HG03066 (cell line): Measurements from ENCODE around the gene ALMS1.
"Not testable (repeated sequence)": the region's sequence is repeated elsewhere in the genome, so short reads cannot be mapped to it uniquely, and the experiment has no call there.

Experiments used
- ATAC-seq: cut with Tn5 transposase; IDR thresholded peaks from one replicate; pipeline ENCODE4 v1.9.1; 2021; ENCODE audit warnings: low read depth; ENCODE audit not compliant: unreplicated experiment

The ALMS1 gene

GRCh38 chr2:73386894-73387636 lies 1.4 kb downstream of the ALMS1 start:
- no peak for ATAC-seq

DNA sequence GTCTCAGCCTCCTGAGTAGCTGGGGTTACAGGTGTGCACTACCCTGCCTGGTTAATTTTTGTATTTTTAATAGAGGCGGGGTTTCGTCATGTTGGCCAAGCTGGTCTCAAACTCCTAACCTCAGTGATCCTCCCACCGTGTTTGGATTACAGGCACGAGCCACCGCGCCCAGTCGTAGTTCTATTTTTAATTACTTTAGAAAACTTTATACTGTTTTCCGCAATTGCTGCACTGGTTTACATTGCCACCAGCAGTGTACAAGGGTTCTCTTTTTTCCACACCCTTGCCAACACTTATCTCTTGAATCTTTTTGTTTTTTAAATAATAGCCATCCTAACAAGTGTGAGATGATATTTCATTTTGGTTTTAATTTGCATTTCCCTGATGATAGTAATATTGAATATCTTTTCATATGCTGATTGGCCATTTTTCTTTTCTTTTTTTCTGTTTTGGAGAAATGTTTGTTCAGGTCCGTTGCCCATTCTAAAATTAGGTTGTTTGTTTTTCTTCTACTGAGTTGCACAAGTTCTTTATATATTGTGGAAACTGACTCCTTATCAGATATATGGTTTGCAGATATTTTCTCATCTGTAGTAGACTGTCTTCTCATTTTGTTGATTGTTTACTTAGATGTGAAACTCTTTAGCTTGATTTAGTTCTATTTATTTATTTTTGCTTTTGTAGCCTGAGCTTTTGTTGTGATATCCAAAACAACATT lies 16.9 kb downstream of the ALMS1 start:
- no peak for ATAC-seq

DNA sequence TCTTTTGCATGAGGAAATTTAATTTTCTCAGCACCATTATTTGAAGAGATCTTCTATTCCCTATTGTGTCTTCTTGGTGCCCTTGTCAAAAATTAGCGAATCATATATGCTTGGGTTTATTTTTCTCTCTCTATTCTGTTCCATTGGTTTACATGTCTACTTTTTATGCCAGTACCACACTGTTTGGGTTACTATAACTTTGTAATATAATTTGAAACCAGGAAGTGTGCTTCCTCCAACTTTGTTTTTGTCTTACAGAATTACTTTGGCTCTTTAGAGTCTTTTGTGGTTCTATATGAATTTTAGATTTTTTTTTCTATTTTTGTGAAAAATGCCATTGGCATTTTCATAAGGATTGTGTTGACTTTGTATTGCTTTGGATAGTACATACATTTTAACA lies 17.6 kb downstream of the ALMS1 start:
- no peak for ATAC-seq

DNA sequence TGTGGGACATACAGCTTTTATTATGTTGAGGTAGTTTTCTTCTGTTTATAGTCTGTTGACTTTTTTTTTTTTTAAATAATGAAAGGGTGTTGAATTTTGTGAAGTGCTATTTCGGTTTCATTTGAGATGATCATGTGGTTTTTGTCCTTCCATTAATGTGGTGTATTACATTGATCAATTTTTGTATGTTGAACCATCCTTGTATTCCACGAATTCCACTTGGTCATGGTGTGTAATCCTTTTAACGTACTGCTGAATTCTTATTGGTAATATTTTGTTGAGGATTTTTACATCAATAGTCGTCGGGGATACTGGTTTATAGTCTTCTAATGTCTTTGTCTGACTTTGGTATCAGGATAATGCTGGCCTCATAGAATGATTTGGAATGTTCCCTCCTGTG lies 18.8 kb downstream of the ALMS1 start:
- ATAC-seq, result no peak

- no peak for ATAC-seq
These were observed 21.4 kb downstream of the ALMS1 start for GRCh38 chr2:73406996-73407395.

- ATAC-seq, result peak; percentile 85
These were observed 22.6 kb downstream of the ALMS1 start for GRCh38 chr2:73408198-73408597.

DNA sequence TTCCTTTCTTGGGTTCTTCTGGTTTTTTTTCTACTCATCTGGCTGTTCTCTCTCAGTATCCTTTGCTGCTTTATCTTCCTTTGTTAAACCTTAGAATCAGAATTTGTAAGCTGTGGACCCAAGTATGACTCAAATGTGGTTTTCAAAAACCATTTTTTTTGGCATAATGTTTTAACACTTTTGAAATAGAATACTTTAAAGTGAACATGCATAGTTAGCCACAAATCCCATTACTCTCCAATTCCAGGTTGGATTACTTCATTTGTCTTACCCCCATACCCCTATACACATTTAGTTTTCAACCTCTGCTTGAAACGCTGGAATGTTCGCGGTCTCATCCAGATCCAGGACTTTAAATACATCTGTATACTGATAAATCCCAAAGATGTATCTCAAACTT lies 29.1 kb downstream of the ALMS1 start:
- no peak for ATAC-seq

DNA sequence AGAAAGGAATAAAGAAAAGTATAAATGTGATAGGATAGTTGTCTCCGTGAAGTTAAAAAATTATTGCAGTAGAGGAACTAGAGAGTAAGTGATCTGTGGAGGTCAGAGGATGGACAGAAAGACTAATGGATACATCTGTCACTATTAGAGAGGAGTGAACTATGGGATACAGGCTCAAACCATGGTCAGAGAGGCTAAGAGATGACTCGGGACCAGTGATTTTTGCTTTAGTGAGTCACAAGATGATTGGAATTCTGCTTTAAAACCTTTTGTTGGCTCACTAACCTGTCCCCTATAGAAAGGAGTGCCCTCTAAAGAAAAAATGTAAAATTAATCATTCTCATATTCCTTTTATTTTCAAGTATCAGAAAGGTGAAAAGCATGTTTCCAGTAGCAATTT lies 30.3 kb downstream of the ALMS1 start:
- ATAC-seq, result no peak

- no peak for ATAC-seq
These were observed 32.7 kb downstream of the ALMS1 start for GRCh38 chr2:73418343-73418742.

DNA sequence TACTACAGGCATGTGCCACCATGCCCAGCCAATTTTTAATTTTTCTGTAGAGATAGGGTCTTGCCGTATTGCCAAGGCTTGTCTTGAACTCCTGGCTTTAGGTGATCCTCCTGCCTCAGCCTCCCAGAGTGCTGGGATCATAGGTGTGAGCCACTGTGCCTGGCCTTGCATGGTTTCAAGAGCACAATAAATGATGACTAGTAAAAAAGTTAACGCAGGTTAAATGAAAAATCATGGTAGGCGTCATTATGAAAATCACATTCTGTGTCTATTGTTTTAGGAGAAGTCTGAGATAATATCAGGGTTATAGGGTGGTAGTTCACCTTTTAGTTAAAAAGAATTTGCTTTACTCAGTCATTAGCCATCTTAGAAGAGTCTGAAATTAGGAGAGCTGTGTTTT lies 38.3 kb downstream of the ALMS1 start:
- no peak for ATAC-seq

DNA sequence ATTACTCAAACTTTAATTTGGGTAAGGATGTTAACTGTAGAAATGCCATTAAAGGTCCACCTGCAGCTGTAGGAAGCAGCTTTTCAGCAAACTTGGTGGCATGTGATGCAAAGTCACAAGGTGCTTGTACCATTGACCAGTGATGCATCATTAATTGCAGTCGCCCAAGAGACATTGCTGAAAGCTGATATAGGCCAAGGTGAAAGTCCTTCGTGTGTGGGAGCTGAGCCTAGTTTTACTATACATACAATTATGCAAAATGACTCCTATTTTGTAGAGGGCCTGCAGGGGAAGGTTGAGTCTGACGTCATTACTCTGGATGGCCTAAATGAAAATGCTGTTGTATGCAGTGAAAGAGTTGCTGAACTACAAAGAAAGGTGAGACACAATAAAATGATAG lies 40.5 kb downstream of the ALMS1 start:
- no peak for ATAC-seq

GRCh38 chr2:73436019-73436418 lies 50.4 kb downstream of the ALMS1 start:
- ATAC-seq, result no peak

GRCh38 chr2:73444202-73444601 lies 58.6 kb downstream of the ALMS1 start:
- ATAC-seq, result no peak

DNA sequence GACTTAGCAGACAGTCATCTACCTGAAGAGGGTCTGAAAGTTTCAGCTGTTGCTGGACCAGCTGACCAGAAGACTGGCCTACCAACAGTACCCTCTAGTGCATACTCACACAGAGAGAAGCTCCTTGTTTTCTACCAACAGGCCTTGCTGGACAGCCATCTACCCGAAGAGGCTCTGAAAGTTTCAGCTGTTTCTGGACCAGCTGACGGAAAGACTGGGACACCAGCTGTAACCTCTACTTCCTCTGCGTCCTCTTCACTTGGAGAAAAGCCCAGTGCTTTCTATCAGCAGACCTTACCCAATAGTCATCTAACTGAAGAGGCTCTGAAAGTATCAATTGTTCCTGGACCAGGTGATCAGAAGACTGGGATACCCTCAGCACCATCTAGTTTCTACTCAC lies 63.2 kb downstream of the ALMS1 start:
- ATAC-seq, result no peak

GRCh38 chr2:73449404-73449803 lies 63.8 kb downstream of the ALMS1 start:
- ATAC-seq, result no peak

- peak; percentile 94 for ATAC-seq
These were observed 65.8 kb downstream of the ALMS1 start for GRCh38 chr2:73451263-73451972.

- ATAC-seq, result no peak
These were observed 72.3 kb downstream of the ALMS1 start for GRCh38 chr2:73457982-73458381.

GRCh38 chr2:73462388-73462787 lies 76.8 kb downstream of the ALMS1 start:
- ATAC-seq, result not testable (repeated sequence)

GRCh38 chr2:73468376-73468775 lies 82.7 kb downstream of the ALMS1 start:
- no peak for ATAC-seq

GRCh38 chr2:73483874-73484273 lies 98.2 kb downstream of the ALMS1 start:
- not testable (repeated sequence) for ATAC-seq

- no peak for ATAC-seq
These were observed 101.5 kb downstream of the ALMS1 start for GRCh38 chr2:73487112-73487657.
